Suprapubic skin (tissue), 4 donors: ENCODE data around the gene ZBTB20. TPM values are rescaled to one million over a fixed set of nuclear protein-coding genes. Genes with fewer than 3 reads are reported as not detected.

Experiments used
- DNase-seq, 2 donors: peaks; one replicate each; pipeline ENCODE4 v3.0.0-alpha.2; 2019; ENCODE audit warnings: low spot score in 2 of 2
- H3K27ac ChIP-seq: fragments of 200-600 bp; sonication (generic); one replicate; pipeline ENCODE4 v1.5.1; 2019
- H3K27me3 ChIP-seq: fragments of 200-600 bp; sonication (generic); one replicate; pipeline ENCODE4 v1.5.1; 2019
- H3K36me3 ChIP-seq: fragments of 200-600 bp; sonication (generic); one replicate; pipeline ENCODE4 v1.5.1; 2019
- H3K4me1 ChIP-seq: fragments of 200-600 bp; sonication (generic); one replicate; pipeline ENCODE4 v1.5.1; 2019
- H3K4me3 ChIP-seq: fragments of 200-600 bp; sonication (generic); one replicate; pipeline ENCODE4 v1.5.1; 2019; ENCODE audit warnings: mild to moderate bottlenecking
- H3K9me3 ChIP-seq: fragments of 200-600 bp; sonication (generic); one replicate; pipeline ENCODE4 v1.5.1; 2019
- EP300 ChIP-seq: sonication (generic); formaldehyde crosslinking; IDR thresholded peaks from one replicate; pipeline ENCODE4 v1.6.1; 2017; ENCODE audit warnings: antibody characterized with exemption
- POLR2A ChIP-seq, 2 donors: fragments of 450-650 bp; IDR thresholded peaks; one replicate each; pipeline ENCODE4 v1.6.1; 2017; ENCODE audit warnings: antibody characterized with exemption in 2 of 2, mild to moderate bottlenecking in 2 of 2, moderate library complexity in 2 of 2
- POLR2AphosphoS5 ChIP-seq, 3 donors: sonication (generic); formaldehyde crosslinking; IDR thresholded peaks; one replicate each; pipeline ENCODE4 v1.6.1; 2017; ENCODE audit warnings: antibody characterized with exemption in 3 of 3
- WGBS: methylation state at CpG from one replicate; pipeline ENCODE4 v1.1.5; 2018; 5-methylcytosine and 5-hydroxymethylcytosine counted together
- total RNA-seq, 4 donors: library from RNA; depleted of rRNA; stranded (reverse); fragments of >200 nt; gene quantifications; one replicate each; pipeline ENCODE4 v1.1.0, GENCODE V29; 2016
- TF ChIP-seq, protein P1 (sequence below), 2 donors: fragments of 200-600 bp in 1 of 2; fragments of 450-650 bp in 1 of 2; sonication (generic) in 1 of 2; IDR thresholded peaks; one replicate each; pipeline ENCODE4 v1.5.1; 2016 to 2019; ENCODE audit warnings: antibody characterized with exemption in 2 of 2, mild to moderate bottlenecking in 1 of 2, moderate library complexity in 1 of 2

ZBTB20 gene
- total RNA-seq, 4 donors from 2014 or later, result 23.6 to 77.2 (median 39.4) TPM

- no peak for DNase-seq
- Histone ChIP-seq H3K27ac (peak overlapping the region; percentile 12), H3K4me3 (no peak overlapping the region), H3K9me3 (no peaks in the 10 kb centered on the region), H3K27me3 (no peaks in the 10 kb centered on the region), H3K4me1 (peaks cover 3% of the 10 kb centered on the region), H3K36me3 (no peaks in the 10 kb centered on the region)
- TF ChIP-seq POLR2A (IDR thresholded peaks at IDR 0.05) (no peak), POLR2AphosphoS5 (IDR thresholded peaks at IDR 0.05) (no peak), EP300 (no peak)
- TF ChIP-seq, protein P1, sequence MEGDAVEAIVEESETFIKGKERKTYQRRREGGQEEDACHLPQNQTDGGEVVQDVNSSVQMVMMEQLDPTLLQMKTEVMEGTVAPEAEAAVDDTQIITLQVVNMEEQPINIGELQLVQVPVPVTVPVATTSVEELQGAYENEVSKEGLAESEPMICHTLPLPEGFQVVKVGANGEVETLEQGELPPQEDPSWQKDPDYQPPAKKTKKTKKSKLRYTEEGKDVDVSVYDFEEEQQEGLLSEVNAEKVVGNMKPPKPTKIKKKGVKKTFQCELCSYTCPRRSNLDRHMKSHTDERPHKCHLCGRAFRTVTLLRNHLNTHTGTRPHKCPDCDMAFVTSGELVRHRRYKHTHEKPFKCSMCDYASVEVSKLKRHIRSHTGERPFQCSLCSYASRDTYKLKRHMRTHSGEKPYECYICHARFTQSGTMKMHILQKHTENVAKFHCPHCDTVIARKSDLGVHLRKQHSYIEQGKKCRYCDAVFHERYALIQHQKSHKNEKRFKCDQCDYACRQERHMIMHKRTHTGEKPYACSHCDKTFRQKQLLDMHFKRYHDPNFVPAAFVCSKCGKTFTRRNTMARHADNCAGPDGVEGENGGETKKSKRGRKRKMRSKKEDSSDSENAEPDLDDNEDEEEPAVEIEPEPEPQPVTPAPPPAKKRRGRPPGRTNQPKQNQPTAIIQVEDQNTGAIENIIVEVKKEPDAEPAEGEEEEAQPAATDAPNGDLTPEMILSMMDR (IDR thresholded peaks at IDR 0.05), result no peak
Measured at GRCh38 chr3:114557791-114558190, 589.3 kb downstream of the ZBTB20 start.

- DNase-seq, result no peak
- no peak overlapping the region for H3K27ac ChIP-seq
- no peak overlapping the region for H3K4me3 ChIP-seq
- WGBS, result 94% methylated on average over 1 of the region's 1 CpG
- H3K36me3 ChIP-seq, result no peaks in the 10 kb centered on the region
- no peaks in the 10 kb centered on the region for H3K27me3 ChIP-seq
- H3K4me1 ChIP-seq, result peaks cover 6% of the 10 kb centered on the region
- TF ChIP-seq EP300 (no peak), POLR2AphosphoS5 (IDR thresholded peaks at IDR 0.05) (no peak), POLR2A (IDR thresholded peaks at IDR 0.05) (no peak)
- TF ChIP-seq, protein P1 (IDR thresholded peaks at IDR 0.05), result no peak
- H3K9me3 ChIP-seq, result no peaks in the 10 kb centered on the region
Measured at GRCh38 chr3:114556657-114557213, 590.4 kb downstream of the ZBTB20 start.

- H3K4me3 ChIP-seq, result no peak overlapping the region
- TF ChIP-seq, protein P1 (IDR thresholded peaks at IDR 0.05), result no peak
- TF ChIP-seq POLR2AphosphoS5 (IDR thresholded peaks at IDR 0.05) (no peak), POLR2A (IDR thresholded peaks at IDR 0.05) (no peak), EP300 (no peak)
- no peaks in the 10 kb centered on the region for H3K36me3 ChIP-seq
- DNase-seq, result no peak
- WGBS, result 67% methylated on average over 1 of the region's 1 CpG
- no peak overlapping the region for H3K27ac ChIP-seq
- peaks cover 6% of the 10 kb centered on the region for H3K4me1 ChIP-seq
- H3K9me3 ChIP-seq, result no peaks in the 10 kb centered on the region
- H3K27me3 ChIP-seq, result no peaks in the 10 kb centered on the region
Measured at GRCh38 chr3:114554731-114555130, 592.4 kb downstream of the ZBTB20 start.

DNA sequence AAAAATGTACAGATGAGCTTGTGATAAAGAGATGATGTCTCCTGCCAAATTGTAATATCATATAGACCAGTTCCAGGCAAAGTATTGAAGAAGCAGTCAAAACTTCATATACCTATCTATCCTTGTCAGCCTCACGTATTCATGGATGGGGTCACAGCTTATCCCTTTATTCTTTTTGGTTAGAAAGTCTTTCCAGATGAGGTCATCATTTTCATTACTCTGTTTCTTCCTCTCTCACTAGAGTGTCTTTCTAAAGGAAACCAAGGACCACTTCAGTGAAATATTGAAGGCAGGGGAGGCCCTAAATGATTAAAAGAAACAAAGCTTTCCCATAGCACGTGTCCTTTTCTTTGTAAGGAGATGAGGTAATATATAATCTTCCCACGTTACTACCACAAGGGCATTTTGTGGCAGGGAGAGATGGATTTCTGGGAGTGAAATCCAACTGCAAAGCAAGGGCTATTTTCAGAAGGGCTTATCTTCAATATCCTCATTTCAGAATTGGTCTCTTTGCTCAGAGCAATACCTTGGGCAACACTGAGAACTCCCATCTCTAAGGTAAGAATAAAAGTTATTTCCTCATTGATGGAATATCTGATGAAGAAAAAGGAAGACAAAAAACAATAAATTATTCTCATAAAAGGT lies 593.0 kb downstream of the ZBTB20 start:
- H3K27ac ChIP-seq, result no peak overlapping the region
- WGBS, result 81% methylated on average over 3 of the region's 3 CpGs
- TF ChIP-seq EP300, result no peak
- TF ChIP-seq POLR2AphosphoS5 (IDR thresholded peaks at IDR 0.05), result no peak
- TF ChIP-seq, protein P1 (IDR thresholded peaks at IDR 0.05), result no peak

GRCh38 chr3:114552527-114552812 lies 594.6 kb downstream of the ZBTB20 start:
- Histone ChIP-seq H3K36me3 (no peaks in the 10 kb centered on the region), H3K27ac (no peak overlapping the region), H3K27me3 (no peaks in the 10 kb centered on the region), H3K4me1 (peaks cover 3% of the 10 kb centered on the region), H3K9me3 (no peaks in the 10 kb centered on the region), H3K4me3 (no peak overlapping the region)
- no peak for DNase-seq
- 91% methylated on average over 1 of the region's 1 CpG for WGBS
- no peak for TF ChIP-seq POLR2AphosphoS5 (IDR thresholded peaks at IDR 0.05)
- no peak for TF ChIP-seq POLR2A (IDR thresholded peaks at IDR 0.05)
- no peak for TF ChIP-seq EP300
- TF ChIP-seq, protein P1 (IDR thresholded peaks at IDR 0.05), result no peak

More for the DNA sequence above, 593.0 kb downstream of the ZBTB20 start:
- no peak for DNase-seq
- Histone ChIP-seq H3K4me3 (no peak overlapping the region), H3K36me3 (no peaks in the 10 kb centered on the region), H3K27me3 (no peaks in the 10 kb centered on the region), H3K4me1 (peaks cover 6% of the 10 kb centered on the region), H3K9me3 (no peaks in the 10 kb centered on the region)
